Ovary (tissue), 9 donors: ENCODE results near the gene PIBF1. TPM values are rescaled to one million over a fixed set of nuclear protein-coding genes. Genes with fewer than 3 reads are reported as not detected.
"Not testable (repeated sequence)": the region's sequence is repeated elsewhere in the genome, so short reads cannot be mapped to it uniquely, and the experiment has no call there.

ENCODE experiments used
- DNase-seq, 5 donors: peaks; one replicate each; pipeline ENCODE4 v3.0.0-alpha.2; 2019 to 2020
- H3K27ac ChIP-seq, 2 donors: fragments of 200-600 bp; one replicate each; pipeline versions ENCODE4 v1.5.1 to v1.8.0; 2019 to 2022
- H3K27me3 ChIP-seq: fragments of 200-600 bp; one replicate; pipeline ENCODE4 v1.8.0; 2022
- H3K36me3 ChIP-seq: fragments of 200-600 bp; sonication (generic); one replicate; pipeline ENCODE4 v1.5.1; 2019
- H3K4me1 ChIP-seq: one replicate; pipeline ENCODE4 v1.8.1; 2013; ENCODE audit warnings: mild to moderate bottlenecking, moderate library complexity; ENCODE audit not compliant: insufficient read depth
- H3K4me3 ChIP-seq: fragments of 200-600 bp; sonication (generic); one replicate; pipeline ENCODE4 v1.5.1; 2017
- H3K9me3 ChIP-seq, 2 donors: fragments of 200-600 bp in 1 of 2; sonication (generic) in 1 of 2; one replicate each; pipeline versions ENCODE4 v1.5.1 to v1.8.1; 2013 to 2019; ENCODE audit warnings: mild to moderate bottlenecking in 1 of 2, moderate library complexity in 1 of 2
- EP300 ChIP-seq: sonication (generic); formaldehyde crosslinking; IDR thresholded peaks from one replicate; pipeline ENCODE4 v1.6.1; 2017; ENCODE audit warnings: antibody characterized with exemption
- POLR2A ChIP-seq: fragments of 450-650 bp; IDR thresholded peaks from one replicate; pipeline ENCODE4 v1.6.1; 2017; ENCODE audit warnings: antibody characterized with exemption, mild to moderate bottlenecking, moderate library complexity
- WGBS, 3 donors: extraction: QIAGEN DNeasy Blood & Tissue Kit in 1 of 3; methylation state at CpG; one replicate each; pipeline versions ENCODE4 v1.1.5 to v1.1.7; 2013 to 2017; 5-methylcytosine and 5-hydroxymethylcytosine counted together
- intact Hi-C, 4 donors: fragments of 100-400 bp; cut with DNase I; formaldehyde crosslinking; loops; one replicate each; pipeline versions ENCODE4 v1.11.0 to v1.15.1; 2022 to 2023
- polyA plus RNA-seq, 2 donors: library from polyadenylated mRNA; stranded (reverse); fragments of 200-250 nt in 1 of 2; fragments of 350-450 nt in 1 of 2; fragmentation: Illumina TruSeq in 1 of 2; extraction: RNeasy Lipid Tissue Mini Kit (QIAGEN cat#74804) in 1 of 2; gene quantifications; one replicate each; pipeline ENCODE4 v1.2.3, GENCODE V29; 2013 to 2014
- total RNA-seq, 7 donors: library from RNA; depleted of rRNA in 2 of 7; stranded (reverse); fragments of >200 nt in 2 of 7; fragmentation: NEBNext Ultra II Directional in 3 of 7; extraction: Animal tissue kit (Norgen Biotek cat#: 25700) in 3 of 7; gene quantifications; one replicate each; pipeline versions ENCODE4 v1.1.0 to v1.2.4, GENCODE V29; 2016 to 2023
- TF ChIP-seq, protein P1 (sequence below), 3 donors: fragments of 450-650 bp in 2 of 3; fragments of 200-600 bp in 1 of 3; IDR thresholded peaks; one replicate each; pipeline versions ENCODE4 v1.5.1 to v1.8.0; 2016 to 2022; ENCODE audit warnings: antibody characterized with exemption in 3 of 3, mild to moderate bottlenecking in 1 of 3
- donor health status: DM: no; HTN: no; CAD: no; lungs with moderate emphysema.
- donor health status: DM: no; HTN: no; CAD: no.
- donor health status: Bipolar disorder and iron deficiency.
- donor health status: DM: yes; HTN: yes; CAD: no.
- donor health status: DM: no; HTN: no; CAD: no.
- donor health status: DM: yes; HTN: yes; CAD: no.

Gene PIBF1
- total and polyA plus RNA-seq, 9 donors = 9.8 to 45.7 (median 22.0) TPM

DNA sequence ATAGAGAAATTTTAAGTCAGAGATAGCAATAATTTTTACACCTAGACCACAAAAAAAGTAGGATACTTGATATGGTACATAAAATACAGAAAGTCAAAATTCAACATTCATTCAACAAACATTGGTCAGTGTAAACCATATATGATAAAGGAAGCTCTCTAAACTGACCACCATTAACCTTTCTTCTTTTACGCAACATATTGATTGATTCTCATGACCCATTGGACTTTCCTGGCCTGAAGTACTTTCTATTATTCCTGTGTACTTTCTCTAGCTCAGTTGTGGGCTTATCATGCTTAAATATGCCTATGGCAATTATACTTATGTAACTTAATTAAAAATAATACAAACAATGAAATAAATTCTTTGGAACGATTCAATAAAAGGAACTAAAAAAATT, 10.7 kb downstream of the PIBF1 start:
- no peak overlapping the region for H3K4me3 ChIP-seq
- no peak overlapping the region for H3K27ac ChIP-seq
- intact Hi-C loops = no loop called here
- H3K9me3 ChIP-seq = no peaks in the 10 kb centered on the region
- DNase-seq = no peak
- no peaks in the 10 kb centered on the region for H3K36me3 ChIP-seq
- no peaks in the 10 kb centered on the region for H3K27me3 ChIP-seq
- WGBS, 3 donors = 93 to 95% (median 93%) methylated on average over 2 of the region's 2 CpGs
- TF ChIP-seq, protein P1, sequence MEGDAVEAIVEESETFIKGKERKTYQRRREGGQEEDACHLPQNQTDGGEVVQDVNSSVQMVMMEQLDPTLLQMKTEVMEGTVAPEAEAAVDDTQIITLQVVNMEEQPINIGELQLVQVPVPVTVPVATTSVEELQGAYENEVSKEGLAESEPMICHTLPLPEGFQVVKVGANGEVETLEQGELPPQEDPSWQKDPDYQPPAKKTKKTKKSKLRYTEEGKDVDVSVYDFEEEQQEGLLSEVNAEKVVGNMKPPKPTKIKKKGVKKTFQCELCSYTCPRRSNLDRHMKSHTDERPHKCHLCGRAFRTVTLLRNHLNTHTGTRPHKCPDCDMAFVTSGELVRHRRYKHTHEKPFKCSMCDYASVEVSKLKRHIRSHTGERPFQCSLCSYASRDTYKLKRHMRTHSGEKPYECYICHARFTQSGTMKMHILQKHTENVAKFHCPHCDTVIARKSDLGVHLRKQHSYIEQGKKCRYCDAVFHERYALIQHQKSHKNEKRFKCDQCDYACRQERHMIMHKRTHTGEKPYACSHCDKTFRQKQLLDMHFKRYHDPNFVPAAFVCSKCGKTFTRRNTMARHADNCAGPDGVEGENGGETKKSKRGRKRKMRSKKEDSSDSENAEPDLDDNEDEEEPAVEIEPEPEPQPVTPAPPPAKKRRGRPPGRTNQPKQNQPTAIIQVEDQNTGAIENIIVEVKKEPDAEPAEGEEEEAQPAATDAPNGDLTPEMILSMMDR (IDR thresholded peaks at IDR 0.05) = no peak
- TF ChIP-seq EP300 (no peak), POLR2A (no peak)
- H3K4me1 ChIP-seq = no peaks in the 10 kb centered on the region

DNA sequence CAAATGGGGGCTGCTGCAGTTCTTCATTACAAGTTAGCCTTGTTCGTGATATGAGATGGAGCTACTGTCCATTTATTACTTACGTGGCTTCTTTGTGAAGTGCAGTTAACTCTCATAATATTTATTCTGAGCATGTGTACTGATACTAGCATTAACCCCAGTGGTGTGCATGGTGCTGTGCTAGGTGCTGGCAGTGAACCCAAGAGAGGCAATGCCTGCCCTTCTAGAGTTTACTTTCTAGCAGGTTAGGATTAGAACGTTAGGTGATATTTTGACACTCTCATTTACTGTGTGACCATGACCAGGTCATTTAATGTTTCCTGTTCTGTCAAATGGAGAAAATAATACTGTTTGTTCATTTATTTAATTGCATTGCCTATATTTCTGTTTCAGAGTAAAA, 16.9 kb downstream of the PIBF1 start:
- no peak overlapping the region for H3K4me3 ChIP-seq
- TF ChIP-seq, protein P1 (IDR thresholded peaks at IDR 0.05) = no peak
- TF ChIP-seq EP300 (no peak), POLR2A (no peak)
- no peaks in the 10 kb centered on the region for H3K9me3 ChIP-seq
- H3K36me3 ChIP-seq = no peaks in the 10 kb centered on the region
- H3K27ac ChIP-seq = no peak overlapping the region
- no peaks in the 10 kb centered on the region for H3K27me3 ChIP-seq
- DNase-seq = no peak
- intact Hi-C loops = no loop called here
- WGBS, 3 donors = 51 to 54% (median 52%) methylated on average over 3 of the region's 3 CpGs
- no peaks in the 10 kb centered on the region for H3K4me1 ChIP-seq

DNA sequence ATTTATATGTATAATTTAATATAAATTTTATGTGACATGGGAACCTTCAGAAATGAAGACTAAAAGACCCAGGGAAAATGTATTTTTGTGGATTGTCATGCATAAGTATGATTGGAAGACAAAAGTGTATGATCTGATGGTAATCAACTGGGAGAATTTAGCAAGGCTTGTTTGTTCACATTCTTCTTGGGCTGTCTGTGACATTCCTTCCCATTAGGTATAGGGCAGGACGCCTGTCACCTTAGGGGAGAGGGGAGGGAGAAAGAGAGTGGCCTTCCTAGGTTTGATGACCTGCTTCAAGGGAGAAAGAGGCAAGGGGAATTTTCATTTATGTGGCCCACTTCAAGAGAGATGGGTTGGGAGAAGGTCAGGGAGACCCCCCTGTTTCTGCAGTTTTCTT, 22.4 kb downstream of the PIBF1 start:
- no peak for DNase-seq
- no peaks in the 10 kb centered on the region for H3K9me3 ChIP-seq
- no peaks in the 10 kb centered on the region for H3K4me1 ChIP-seq
- H3K27me3 ChIP-seq = no peaks in the 10 kb centered on the region
- no peak for TF ChIP-seq POLR2A
- no peak for TF ChIP-seq EP300
- TF ChIP-seq, protein P1 (IDR thresholded peaks at IDR 0.05) = no peak
- H3K27ac ChIP-seq = no peak overlapping the region
- intact Hi-C loops = no loop called here
- H3K36me3 ChIP-seq = no peaks in the 10 kb centered on the region
- no peak overlapping the region for H3K4me3 ChIP-seq
- WGBS, 3 donors = 88 to 97% (median 96%) methylated on average over 1 of the region's 1 CpG

DNA sequence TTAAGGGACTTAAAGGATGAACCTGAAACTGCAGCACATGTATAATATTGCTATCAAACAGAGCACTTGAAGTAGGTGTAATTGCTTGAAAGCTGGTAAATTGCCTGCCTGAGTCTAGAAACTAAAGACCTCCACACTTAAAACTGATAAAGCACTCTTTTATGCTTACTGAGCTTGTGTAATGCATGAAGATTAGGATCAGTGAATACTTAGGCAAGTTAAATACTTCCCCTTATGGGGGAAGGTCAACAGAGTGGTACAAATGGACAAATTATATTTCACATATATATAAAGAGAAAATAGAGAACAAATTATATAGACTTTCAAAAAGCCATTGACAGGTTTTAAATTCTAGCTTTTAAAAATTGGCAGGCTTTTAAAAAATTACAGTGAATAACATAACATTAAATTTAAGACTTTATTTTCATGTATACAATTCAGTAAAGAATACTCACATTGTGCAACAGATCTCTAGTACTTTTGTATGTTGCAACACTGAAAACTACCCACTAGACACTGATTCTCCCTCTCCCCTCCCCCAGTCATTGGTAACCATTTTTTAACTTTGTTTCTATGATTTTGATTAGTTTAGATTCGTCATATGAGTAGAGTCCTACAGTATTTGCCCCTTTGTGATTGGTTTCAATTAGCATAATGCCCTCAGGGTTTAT, 23.9 kb downstream of the PIBF1 start:
- no peak for DNase-seq
- H3K27me3 ChIP-seq = no peaks in the 10 kb centered on the region
- H3K27ac ChIP-seq = no peak overlapping the region
- H3K4me1 ChIP-seq = no peaks in the 10 kb centered on the region
- H3K36me3 ChIP-seq = no peaks in the 10 kb centered on the region
- intact Hi-C loops = no loop called here
- WGBS, 3 donors = 96 to 100% (median 97%) methylated on average over 1 of the region's 1 CpG
- H3K9me3 ChIP-seq = no peaks in the 10 kb centered on the region
- no peak overlapping the region for H3K4me3 ChIP-seq
- TF ChIP-seq POLR2A (no peak), EP300 (no peak)
- TF ChIP-seq, protein P1 (IDR thresholded peaks at IDR 0.05) = no peak

DNA sequence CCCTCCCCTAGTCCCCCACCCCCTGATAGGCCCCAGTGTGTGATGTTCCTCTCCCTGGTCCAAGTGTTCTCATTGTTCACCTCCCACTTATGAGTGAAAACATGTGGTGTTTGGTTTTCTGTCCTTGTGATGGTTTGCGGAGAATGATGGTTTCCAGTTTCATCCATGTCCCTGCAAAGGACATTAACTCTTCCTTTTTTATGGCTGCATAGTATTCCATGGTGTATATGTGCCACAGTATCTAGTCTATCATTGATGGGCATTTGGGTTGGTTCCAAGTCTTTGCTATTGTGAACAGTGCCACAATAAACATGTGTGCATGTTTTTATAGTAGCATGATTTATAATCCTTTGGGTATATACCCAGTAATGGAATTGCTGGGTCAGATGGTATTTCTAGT, 24.6 kb downstream of the PIBF1 start:
- H3K27ac ChIP-seq, intact Hi-C loops: not testable (repeated sequence)

More for the DNA sequence above, 24.6 kb downstream of the PIBF1 start:
- not testable (repeated sequence) for H3K9me3 ChIP-seq, H3K4me3 ChIP-seq, H3K4me1 ChIP-seq, H3K36me3 ChIP-seq, H3K27me3 ChIP-seq, DNase-seq
- WGBS, 3 donors = 98 to 100% (median 100%) methylated on average over 1 of the region's 1 CpG
